Measurements from ENCODE around the gene SAMD4B.

DNA sequence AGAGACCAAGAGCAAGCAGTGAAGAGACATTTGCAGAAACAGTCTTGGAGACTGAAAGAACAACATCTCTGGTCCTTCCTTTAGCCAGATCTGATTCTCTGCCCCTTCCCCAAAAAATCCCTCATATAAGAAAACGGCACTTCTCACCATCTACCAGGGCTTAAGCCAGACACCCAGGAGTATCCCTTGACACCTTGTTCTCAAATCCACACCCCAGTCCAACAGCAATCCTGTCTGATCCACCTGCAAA, 68.5 kb downstream of the SAMD4B start:
- TF ChIP-seq POLR2AphosphoS5 (IDR thresholded peaks at IDR 0.05) (no peak), EP300 (IDR thresholded peaks at IDR 0.05) (no peak), CTCF (IDR thresholded peaks at IDR 0.05) (no peak)

All from stomach (tissue), 4 donors.